Ovary (tissue), 9 donors: Measurements from ENCODE around the gene PLEKHO1. TPM values are rescaled to one million over a fixed set of nuclear protein-coding genes. Genes with fewer than 3 reads are reported as not detected.

Experiments used
- polyA plus RNA-seq, 2 donors: library from polyadenylated mRNA; stranded (reverse); fragments of 200-250 nt in 1 of 2; fragments of 350-450 nt in 1 of 2; fragmentation: Illumina TruSeq in 1 of 2; extraction: RNeasy Lipid Tissue Mini Kit (QIAGEN cat#74804) in 1 of 2; gene quantifications; one replicate each; pipeline ENCODE4 v1.2.3, GENCODE V29; 2013 to 2014
- total RNA-seq, 7 donors: library from RNA; depleted of rRNA in 2 of 7; stranded (reverse); fragments of >200 nt in 2 of 7; fragmentation: NEBNext Ultra II Directional in 3 of 7; extraction: Animal tissue kit (Norgen Biotek cat#: 25700) in 3 of 7; gene quantifications; one replicate each; pipeline versions ENCODE4 v1.1.0 to v1.2.4, GENCODE V29; 2016 to 2023
- donor health status: DM: no; HTN: no; CAD: no; lungs with moderate emphysema.
- donor health status: DM: no; HTN: no; CAD: no.
- donor health status: Bipolar disorder and iron deficiency.
- donor health status: DM: yes; HTN: yes; CAD: no.
- donor health status: DM: no; HTN: no; CAD: no.
- donor health status: DM: yes; HTN: yes; CAD: no.

The PLEKHO1 gene
- total and polyA plus RNA-seq, 9 donors = 40.6 to 68.9 (median 55.6) TPM

Other genes with a start within 250 kb of the PLEKHO1 start
- 1 to 10 TPM; 1.2 to 7.7 (median 3.2) TPM for gene SV2A, start 232.1 kb upstream of the PLEKHO1 start, total RNA-seq
- gene SV2A, start 232.1 kb upstream of the PLEKHO1 start, polyA plus RNA-seq = 1 to 10 TPM; 3.2 to 7.9 TPM
- 10 to 100 TPM in 5 of 7 donors, 1 to 10 TPM in 2; 9.2 to 70.2 (median 57.8) TPM for gene SF3B4, start 222.1 kb upstream of the PLEKHO1 start, total RNA-seq
- gene SF3B4, start 222.1 kb upstream of the PLEKHO1 start, polyA plus RNA-seq = 10 to 100 TPM; 35.8 to 91.4 TPM
- gene MTMR11, start 213.0 kb upstream of the PLEKHO1 start, total RNA-seq = 10 to 100 TPM; 20.2 to 51.5 (median 34.6) TPM
- gene MTMR11, start 213.0 kb upstream of the PLEKHO1 start, polyA plus RNA-seq = 10 to 100 TPM; 19.1 to 33.0 TPM
- gene OTUD7B, start 139.2 kb upstream of the PLEKHO1 start, total RNA-seq = 10 to 100 TPM; 16.5 to 40.1 (median 34.1) TPM
- gene OTUD7B, start 139.2 kb upstream of the PLEKHO1 start, polyA plus RNA-seq = 10 to 100 TPM in 1 of 2 donors, 1 to 10 TPM in 1; 9.4 to 17.3 TPM
- 10 to 100 TPM; 19.1 to 39.1 (median 32.7) TPM for gene VPS45, start 82.1 kb upstream of the PLEKHO1 start, total RNA-seq
- 10 to 100 TPM; 16.8 to 45.8 TPM for gene VPS45, start 82.1 kb upstream of the PLEKHO1 start, polyA plus RNA-seq
- gene ANP32E, start 86.2 kb downstream of the PLEKHO1 start, total RNA-seq = 10 to 100 TPM; 16.3 to 43.8 (median 33.7) TPM
- 10 to 100 TPM; 19.1 to 25.0 TPM for gene ANP32E, start 86.2 kb downstream of the PLEKHO1 start, polyA plus RNA-seq
- 1 to 10 TPM in 4 of 7 donors, under 1 TPM in 2, not detected in 1; 0.23 to 5.7 (median 1.2) TPM for gene CA14, start 107.9 kb downstream of the PLEKHO1 start, total RNA-seq
- under 1 TPM; 0.38 to 0.58 TPM for gene CA14, start 107.9 kb downstream of the PLEKHO1 start, polyA plus RNA-seq
- gene APH1A, start 119.1 kb downstream of the PLEKHO1 start, total RNA-seq = 100 to 1,000 TPM in 6 of 7 donors, 10 to 100 TPM in 1; 80.0 to 129 (median 116) TPM
- 100 to 1,000 TPM; 103 to 151 TPM for gene APH1A, start 119.1 kb downstream of the PLEKHO1 start, polyA plus RNA-seq
- 10 to 100 TPM in 1 of 7 donors, 1 to 10 TPM in 6; 2.0 to 20.9 (median 4.4) TPM for gene C1orf54, start 122.9 kb downstream of the PLEKHO1 start, total RNA-seq
- 10 to 100 TPM in 1 of 2 donors, 1 to 10 TPM in 1; 8.4 to 34.8 TPM for gene C1orf54, start 122.9 kb downstream of the PLEKHO1 start, polyA plus RNA-seq
- gene CIART, start 132.6 kb downstream of the PLEKHO1 start, total RNA-seq = 10 to 100 TPM in 3 of 7 donors, 1 to 10 TPM in 4; 3.6 to 22.5 (median 7.7) TPM
- 10 to 100 TPM; 10.8 to 12.7 TPM for gene CIART, start 132.6 kb downstream of the PLEKHO1 start, polyA plus RNA-seq
- gene MRPS21, start 143.9 kb downstream of the PLEKHO1 start, total RNA-seq = 10 to 100 TPM; 42.2 to 74.7 (median 63.1) TPM
- 10 to 100 TPM; 80.1 to 85.4 TPM for gene MRPS21, start 143.9 kb downstream of the PLEKHO1 start, polyA plus RNA-seq
- gene PRPF3, start 171.6 kb downstream of the PLEKHO1 start, total RNA-seq = 10 to 100 TPM; 34.6 to 86.0 (median 66.9) TPM
- 10 to 100 TPM; 50.5 to 68.6 TPM for gene PRPF3, start 171.6 kb downstream of the PLEKHO1 start, polyA plus RNA-seq
- gene RPRD2, start 214.2 kb downstream of the PLEKHO1 start, total RNA-seq = 10 to 100 TPM; 18.2 to 55.6 (median 43.9) TPM
- gene RPRD2, start 214.2 kb downstream of the PLEKHO1 start, polyA plus RNA-seq = 10 to 100 TPM; 20.3 to 53.2 TPM